ENCODE measurements around the gene FKBP1A. TPM values are rescaled to one million over a fixed set of nuclear protein-coding genes. Genes with fewer than 3 reads are reported as not detected.
A peak's percentile ranks its signal among the peaks of the same experiment; 100 is the strongest.
"Not testable (repeated sequence)": the region's sequence is repeated elsewhere in the genome, so short reads cannot be mapped to it uniquely, and the experiment has no call there.

The FKBP1A gene
- total and polyA plus RNA-seq, 2 of the 4 experiments (the other 2 are of a cell fraction): 120 to 528 TPM

- H3K4me3 ChIP-seq (ENCODE audit: insufficient read depth, low read depth, low read length); in situ Hi-C loops (cut with MboI; ENCODE audit: low sequenced_read_pairs); H3K27ac ChIP-seq (ENCODE audit: insufficient read depth, low read length); H2AK5ac ChIP-seq (ENCODE audit: low read depth, low read length); H3K27me3 ChIP-seq (ENCODE audit: control insufficient read depth, insufficient read depth, low read length); H2AFZ ChIP-seq (replicated peaks; ENCODE audit: low read length, poor library complexity); H3K4ac ChIP-seq (ENCODE audit: low read depth, low read length); H2AK9ac ChIP-seq (replicated peaks; ENCODE audit: low read depth, low read length, poor library complexity); dilution Hi-C loops (cut with HindIII; ENCODE audit: low sequenced_read_pairs, unreplicated experiment); H4K8ac ChIP-seq (ENCODE audit: low read depth in 2 of 2, low read length in 2 of 2); H3K9ac ChIP-seq (ENCODE audit: low read depth, low read length); POLR2A ChIA-PET (ENCODE audit: unreplicated experiment); H3K36me3 ChIP-seq (ENCODE audit: control insufficient read depth, insufficient read depth, low read length); H3K56ac ChIP-seq (ENCODE audit: extremely low read depth, insufficient read depth, low read length); H3K9me1 ChIP-seq (ENCODE audit: insufficient read depth, low read length); H2BK15ac ChIP-seq (ENCODE audit: low read depth, low read length); H4K20me1 ChIP-seq (ENCODE audit: insufficient read depth, low read length); H3K79me1 ChIP-seq (ENCODE audit: low read depth in 1 of 2, low read length in 2 of 2); H3K9me3 ChIP-seq (ENCODE audit: control insufficient read depth, insufficient read depth, low read length); H3K4me1 ChIP-seq (ENCODE audit: control insufficient read depth, insufficient read depth, low read length); H4K91ac ChIP-seq (ENCODE audit: insufficient read depth, low read depth, low read length); H2BK20ac ChIP-seq (ENCODE audit: low read depth, low read length); H3K18ac ChIP-seq (ENCODE audit: low read depth, low read length); H3K14ac ChIP-seq (replicated peaks; ENCODE audit: low read depth, low read length); BruUV-seq (replicated peaks); H4K5ac ChIP-seq (ENCODE audit: low read depth, low read length); H2BK120ac ChIP-seq (ENCODE audit: low read depth, low read length); H3K23ac ChIP-seq (ENCODE audit: low read depth, low read length): not testable (repeated sequence)
- DNase-seq (peak; percentile 85), ATAC-seq (ENCODE audit: low read depth) (peak; percentile 27; the same call in 1 of the 2 replicates)
- Histone ChIP-seq H2BK5ac (ENCODE audit: low read depth, low read length, poor library complexity, severe bottlenecking) (peak overlapping the region; percentile 38), H3K4me2 (ENCODE audit: low read depth, low read length) (peak overlapping the region; percentile 41; the same call in 1 of the 2 replicates)
- peak; percentile 34 for TF ChIP-seq RCOR1 (IDR thresholded peaks at IDR 0.05; ENCODE audit: insufficient replicate concordance, low read length)
- WGBS, 2 experiments (ENCODE audit: extremely low coverage in 2 of 2, insufficient read length in 1 of 2): 0% methylated on average over 2 of the region's 8 CpGs; no CpG with 5 or more reads in 1 of the 2 experiments
- CTCF ChIA-PET: interaction anchor here (0.8 kb wide), 1 partner anchor 16 kb away, joined by 3 read pairs; no protein-coding TSS in a partner anchor
- intact Hi-C loops (cut with micrococcal nuclease): loop anchor here (5.0 to 10.0 kb wide), 2 partner anchors 32 to 185 kb away; no protein-coding TSS in a partner anchor
Measured at GRCh38 chr20:1399678-1400366, 7.0 kb upstream of the FKBP1A start.

GRCh38 chr20:1398185-1398584 is 5.3 kb upstream of the FKBP1A start:
- CTCF ChIA-PET: not testable (repeated sequence)

More at GRCh38 chr20:1398185-1398584, 5.3 kb upstream of the FKBP1A start:
- H3K4me3 ChIP-seq (ENCODE audit: insufficient read depth, low read depth, low read length); dilution Hi-C loops (cut with HindIII; ENCODE audit: low sequenced_read_pairs, unreplicated experiment); in situ Hi-C loops (cut with MboI; ENCODE audit: low sequenced_read_pairs); H3K18ac ChIP-seq (ENCODE audit: low read depth, low read length); H3K23ac ChIP-seq (ENCODE audit: low read depth, low read length); DNase-seq; H3K56ac ChIP-seq (ENCODE audit: extremely low read depth, insufficient read depth, low read length); H3K4ac ChIP-seq (ENCODE audit: low read depth, low read length); H2AK9ac ChIP-seq (replicated peaks; ENCODE audit: low read depth, low read length, poor library complexity); H2AFZ ChIP-seq (replicated peaks; ENCODE audit: low read length, poor library complexity); H3K9me3 ChIP-seq (ENCODE audit: control insufficient read depth, insufficient read depth, low read length); H3K27me3 ChIP-seq (ENCODE audit: control insufficient read depth, insufficient read depth, low read length); H3K36me3 ChIP-seq (ENCODE audit: control insufficient read depth, insufficient read depth, low read length); H3K4me2 ChIP-seq (ENCODE audit: low read depth, low read length); H2BK120ac ChIP-seq (ENCODE audit: low read depth, low read length); H4K8ac ChIP-seq (ENCODE audit: low read depth in 2 of 2, low read length in 2 of 2); H3K14ac ChIP-seq (replicated peaks; ENCODE audit: low read depth, low read length); H2BK5ac ChIP-seq (ENCODE audit: low read depth, low read length, poor library complexity, severe bottlenecking); H3K79me1 ChIP-seq (ENCODE audit: low read depth in 1 of 2, low read length in 2 of 2); H4K20me1 ChIP-seq (ENCODE audit: insufficient read depth, low read length); ATAC-seq (ENCODE audit: low read depth); H4K5ac ChIP-seq (ENCODE audit: low read depth, low read length); H3K27ac ChIP-seq (ENCODE audit: insufficient read depth, low read length); H3K4me1 ChIP-seq (ENCODE audit: control insufficient read depth, insufficient read depth, low read length); H3K9ac ChIP-seq (ENCODE audit: low read depth, low read length); BruUV-seq (replicated peaks); H4K91ac ChIP-seq (ENCODE audit: insufficient read depth, low read depth, low read length); H2BK15ac ChIP-seq (ENCODE audit: low read depth, low read length): not testable (repeated sequence)
- intact Hi-C loops (cut with micrococcal nuclease): loop anchor here (5.0 to 10.0 kb wide), 2 partner anchors 34 to 183 kb away; no protein-coding TSS in a partner anchor
- POLR2A ChIA-PET (ENCODE audit: unreplicated experiment): interaction anchor here (0.6 kb wide), 1 partner anchor 52 kb away, joined by 4 read pairs; no protein-coding TSS in a partner anchor
- Histone ChIP-seq H2AK5ac (ENCODE audit: low read depth, low read length) (peak overlapping the region; percentile 8; the same call in 1 of the 2 replicates), H3K9me1 (ENCODE audit: insufficient read depth, low read length) (peaks cover 12% of the 10 kb centered on the region), H2BK20ac (ENCODE audit: low read depth, low read length) (peak overlapping the region; percentile 18; the same call in 1 of the 2 replicates)
- WGBS, 2 experiments (ENCODE audit: extremely low coverage in 2 of 2, insufficient read length in 1 of 2): 86% methylated on average over 7 of the region's 7 CpGs; no CpG with 5 or more reads in 1 of the 2 experiments
